Ishikawa (cell line): ENCODE data around the gene REPS2.

ENCODE experiments used
- CEBPB ChIP-seq: IDR thresholded peaks from 2 replicates; pipeline ENCODE4 v1.6.1; 2012
- CREB1 ChIP-seq: IDR thresholded peaks from 2 replicates; pipeline ENCODE4 v1.6.1; 2012; ENCODE audit warnings: low read depth
- EGR1 ChIP-seq: IDR thresholded peaks from 2 replicates; pipeline ENCODE4 v1.6.1; 2012
- EP300 ChIP-seq: IDR thresholded peaks from 2 replicates; pipeline ENCODE4 v1.6.1; 2012; ENCODE audit warnings: borderline replicate concordance
- FOXM1 ChIP-seq: IDR thresholded peaks from 2 replicates; pipeline ENCODE4 v1.6.1; 2012; ENCODE audit warnings: low read depth, borderline replicate concordance
- NFIC ChIP-seq: IDR thresholded peaks from 2 replicates; pipeline ENCODE4 v1.6.1; 2012
- RAD21 ChIP-seq: IDR thresholded peaks from 2 replicates; pipeline ENCODE4 v1.6.1; 2012; ENCODE audit warnings: low read depth
- TAF1 ChIP-seq: IDR thresholded peaks from 2 replicates; pipeline ENCODE4 v1.6.1; 2012; ENCODE audit warnings: low read depth, mild to moderate bottlenecking
- TCF12 ChIP-seq: IDR thresholded peaks from 2 replicates; pipeline ENCODE4 v1.6.1; 2012; ENCODE audit warnings: low read depth
- TEAD4 ChIP-seq: IDR thresholded peaks from 2 replicates; pipeline ENCODE4 v1.6.1; 2012
- YY1 ChIP-seq: IDR thresholded peaks from 2 replicates; pipeline ENCODE4 v1.6.1; 2012; ENCODE audit warnings: low read depth
- ZBTB7A ChIP-seq: IDR thresholded peaks from 2 replicates; pipeline ENCODE4 v1.6.1; 2012; ENCODE audit warnings: low read depth
- TF ChIP-seq, protein P1 (sequence below): IDR thresholded peaks from 2 replicates; pipeline ENCODE4 v1.6.1; 2012
- TF ChIP-seq, protein P2 (sequence below): IDR thresholded peaks from 2 replicates; pipeline ENCODE4 v1.6.1; 2012
- TF ChIP-seq, protein P3 (sequence below): IDR thresholded peaks from 2 replicates; pipeline ENCODE4 v1.6.1; 2012; ENCODE audit warnings: low read depth, mild to moderate bottlenecking

The REPS2 gene

DNA sequence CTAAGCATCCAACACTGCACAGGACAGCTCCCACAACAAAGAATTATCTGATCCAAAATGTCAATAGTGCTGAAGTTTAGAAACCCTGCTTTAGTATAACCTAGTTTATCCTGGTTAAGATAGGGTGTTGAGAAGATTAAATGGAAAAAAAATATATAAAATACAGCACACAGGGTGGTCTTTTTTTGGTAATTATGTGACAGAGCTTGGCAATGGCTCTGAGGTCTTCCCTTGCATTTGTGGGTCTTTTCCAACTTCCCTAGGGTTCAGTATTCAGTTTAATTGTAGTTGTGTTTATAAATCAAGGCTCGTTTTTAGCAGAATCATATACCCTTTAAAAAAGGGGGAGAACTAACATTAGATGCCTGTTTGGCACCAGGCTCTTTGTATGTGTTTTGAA is 36.6 kb downstream of the REPS2 start:
- TF ChIP-seq TEAD4 = no peak
- TF ChIP-seq FOXM1 = no peak
- no peak for TF ChIP-seq NFIC
- TF ChIP-seq, protein P1, sequence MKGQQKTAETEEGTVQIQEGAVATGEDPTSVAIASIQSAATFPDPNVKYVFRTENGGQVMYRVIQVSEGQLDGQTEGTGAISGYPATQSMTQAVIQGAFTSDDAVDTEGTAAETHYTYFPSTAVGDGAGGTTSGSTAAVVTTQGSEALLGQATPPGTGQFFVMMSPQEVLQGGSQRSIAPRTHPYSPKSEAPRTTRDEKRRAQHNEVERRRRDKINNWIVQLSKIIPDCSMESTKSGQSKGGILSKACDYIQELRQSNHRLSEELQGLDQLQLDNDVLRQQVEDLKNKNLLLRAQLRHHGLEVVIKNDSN = no peak
- TF ChIP-seq YY1 = no peak
- TF ChIP-seq RAD21 = no peak
- TF ChIP-seq, protein P2, sequence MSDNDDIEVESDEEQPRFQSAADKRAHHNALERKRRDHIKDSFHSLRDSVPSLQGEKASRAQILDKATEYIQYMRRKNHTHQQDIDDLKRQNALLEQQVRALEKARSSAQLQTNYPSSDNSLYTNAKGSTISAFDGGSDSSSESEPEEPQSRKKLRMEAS = no peak
- no peak for TF ChIP-seq EGR1
- TF ChIP-seq CREB1 = no peak
- TF ChIP-seq TAF1 = no peak
- TF ChIP-seq, protein P3, sequence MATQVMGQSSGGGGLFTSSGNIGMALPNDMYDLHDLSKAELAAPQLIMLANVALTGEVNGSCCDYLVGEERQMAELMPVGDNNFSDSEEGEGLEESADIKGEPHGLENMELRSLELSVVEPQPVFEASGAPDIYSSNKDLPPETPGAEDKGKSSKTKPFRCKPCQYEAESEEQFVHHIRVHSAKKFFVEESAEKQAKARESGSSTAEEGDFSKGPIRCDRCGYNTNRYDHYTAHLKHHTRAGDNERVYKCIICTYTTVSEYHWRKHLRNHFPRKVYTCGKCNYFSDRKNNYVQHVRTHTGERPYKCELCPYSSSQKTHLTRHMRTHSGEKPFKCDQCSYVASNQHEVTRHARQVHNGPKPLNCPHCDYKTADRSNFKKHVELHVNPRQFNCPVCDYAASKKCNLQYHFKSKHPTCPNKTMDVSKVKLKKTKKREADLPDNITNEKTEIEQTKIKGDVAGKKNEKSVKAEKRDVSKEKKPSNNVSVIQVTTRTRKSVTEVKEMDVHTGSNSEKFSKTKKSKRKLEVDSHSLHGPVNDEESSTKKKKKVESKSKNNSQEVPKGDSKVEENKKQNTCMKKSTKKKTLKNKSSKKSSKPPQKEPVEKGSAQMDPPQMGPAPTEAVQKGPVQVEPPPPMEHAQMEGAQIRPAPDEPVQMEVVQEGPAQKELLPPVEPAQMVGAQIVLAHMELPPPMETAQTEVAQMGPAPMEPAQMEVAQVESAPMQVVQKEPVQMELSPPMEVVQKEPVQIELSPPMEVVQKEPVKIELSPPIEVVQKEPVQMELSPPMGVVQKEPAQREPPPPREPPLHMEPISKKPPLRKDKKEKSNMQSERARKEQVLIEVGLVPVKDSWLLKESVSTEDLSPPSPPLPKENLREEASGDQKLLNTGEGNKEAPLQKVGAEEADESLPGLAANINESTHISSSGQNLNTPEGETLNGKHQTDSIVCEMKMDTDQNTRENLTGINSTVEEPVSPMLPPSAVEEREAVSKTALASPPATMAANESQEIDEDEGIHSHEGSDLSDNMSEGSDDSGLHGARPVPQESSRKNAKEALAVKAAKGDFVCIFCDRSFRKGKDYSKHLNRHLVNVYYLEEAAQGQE = no peak
- TF ChIP-seq EP300 = no peak
- TF ChIP-seq CEBPB = no peak
- no peak for TF ChIP-seq ZBTB7A
- TF ChIP-seq TCF12 = no peak

DNA sequence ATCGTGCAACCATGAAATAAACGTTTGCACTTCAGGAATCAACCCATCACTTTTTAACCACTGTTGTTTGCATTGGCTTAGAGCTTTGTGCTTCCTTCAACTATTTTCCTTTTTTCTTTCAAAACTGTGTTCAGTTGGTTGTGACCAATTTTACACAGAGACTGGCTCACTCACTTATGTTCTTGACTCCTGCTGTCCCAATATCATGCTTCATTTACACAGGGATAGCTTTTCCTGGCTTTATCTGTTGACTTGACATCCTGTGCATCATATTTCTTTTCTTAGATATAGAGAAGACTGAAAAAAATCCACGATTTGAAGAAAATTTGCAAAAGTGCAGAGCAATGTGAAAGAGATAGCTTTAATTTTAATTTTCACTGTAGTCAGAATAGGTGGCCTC is 38.8 kb downstream of the REPS2 start:
- TF ChIP-seq RAD21 (no peak), CEBPB (no peak), YY1 (no peak), EGR1 (no peak), CREB1 (no peak), TAF1 (no peak), NFIC (no peak), EP300 (no peak), TCF12 (no peak), TEAD4 (no peak)
- TF ChIP-seq, protein P2 = no peak
- TF ChIP-seq, protein P1 = no peak

DNA sequence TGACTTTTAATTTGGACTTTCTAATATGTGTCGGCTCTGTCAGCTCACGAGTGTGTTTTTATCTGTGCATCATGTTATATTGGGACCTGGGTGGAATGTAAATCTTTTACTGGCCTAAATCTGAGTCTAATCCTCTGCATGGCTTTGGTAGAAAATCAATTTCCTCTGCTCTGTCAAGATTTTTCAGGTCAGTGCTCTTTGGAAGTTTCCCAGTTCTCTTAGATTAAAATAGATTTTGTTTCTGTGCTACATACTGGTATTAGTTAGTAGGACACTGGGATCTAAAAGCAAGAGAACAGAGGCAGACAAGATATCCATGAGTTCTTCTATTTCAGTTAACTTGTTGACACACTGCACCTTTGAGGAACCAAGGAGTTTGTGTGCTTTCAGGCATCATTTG is 39.7 kb downstream of the REPS2 start:
- TF ChIP-seq CREB1 (no peak), EGR1 (no peak), YY1 (no peak), EP300 (no peak), ZBTB7A (no peak), TAF1 (no peak), CEBPB (no peak), NFIC (no peak), TEAD4 (no peak), RAD21 (no peak), TCF12 (no peak), FOXM1 (no peak)
- TF ChIP-seq, protein P1 = no peak
- TF ChIP-seq, protein P3 = no peak
- TF ChIP-seq, protein P2 = no peak

DNA sequence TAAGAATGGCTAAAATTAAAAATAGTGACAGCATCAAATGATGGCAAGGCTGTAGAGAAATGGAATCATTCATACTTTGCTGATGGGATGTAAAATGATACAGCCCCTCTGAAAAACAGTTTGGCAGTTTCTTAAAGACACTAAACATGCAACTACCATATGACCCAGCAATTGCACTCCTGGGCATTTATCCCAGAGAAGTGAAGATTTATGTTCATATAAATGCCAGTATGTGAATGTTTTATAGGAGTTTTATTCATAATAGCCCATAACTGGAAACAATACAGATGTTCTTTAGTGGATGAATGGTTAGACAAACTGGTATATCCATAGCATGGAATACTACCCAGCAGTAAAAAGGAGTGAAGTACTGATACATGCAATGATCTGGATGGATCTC is 43.3 kb downstream of the REPS2 start:
- TF ChIP-seq CEBPB (no peak), TAF1 (no peak), TCF12 (no peak), CREB1 (no peak)

DNA sequence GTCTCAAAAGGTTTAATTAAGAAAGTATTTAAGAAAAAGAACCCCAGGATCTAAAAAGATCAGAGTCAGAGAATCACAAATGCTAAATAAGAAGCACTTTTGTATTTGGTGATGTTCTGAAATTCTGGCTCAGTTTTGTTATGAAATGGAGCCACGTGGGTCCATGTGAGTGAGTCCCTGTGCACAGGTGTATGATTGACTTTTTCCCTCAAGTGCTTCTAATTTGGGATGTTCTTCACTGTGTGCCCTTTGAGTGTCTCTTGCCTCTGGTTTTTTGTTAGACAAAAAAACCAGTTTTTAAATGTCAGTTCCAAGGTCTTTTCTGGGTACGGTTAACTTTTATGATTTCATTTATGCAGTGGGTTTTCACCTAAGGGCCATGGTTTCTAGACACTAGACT is 44.4 kb downstream of the REPS2 start:
- TF ChIP-seq YY1 (no peak), CREB1 (no peak), TCF12 (no peak), RAD21 (no peak), TAF1 (no peak), TEAD4 (no peak), ZBTB7A (no peak), EGR1 (no peak), EP300 (no peak)
- TF ChIP-seq, protein P1 = no peak
- TF ChIP-seq, protein P3 = no peak
